Measurements from ENCODE around the gene HMGCL.

DNA sequence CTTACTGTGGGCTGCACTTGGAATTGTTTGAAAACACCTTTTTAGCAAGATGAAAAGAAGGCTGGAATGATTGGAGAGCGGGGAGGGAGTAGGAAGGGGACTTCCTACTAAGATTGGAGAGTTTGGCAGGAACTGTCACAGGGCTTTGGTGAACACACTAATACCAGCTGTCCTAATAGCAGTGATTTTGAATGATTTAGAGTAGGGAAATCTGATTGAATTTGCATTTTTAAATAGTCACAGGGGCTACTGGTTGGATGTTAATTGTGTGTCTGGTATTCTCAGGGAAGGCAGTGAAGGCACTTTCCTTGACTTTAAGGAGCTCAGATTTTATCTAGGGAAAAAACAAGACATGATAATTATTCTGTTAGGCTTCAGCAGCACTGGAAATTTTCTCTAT is 2.5 kb upstream of the HMGCL start:
- TF ChIP-seq, protein P1, sequence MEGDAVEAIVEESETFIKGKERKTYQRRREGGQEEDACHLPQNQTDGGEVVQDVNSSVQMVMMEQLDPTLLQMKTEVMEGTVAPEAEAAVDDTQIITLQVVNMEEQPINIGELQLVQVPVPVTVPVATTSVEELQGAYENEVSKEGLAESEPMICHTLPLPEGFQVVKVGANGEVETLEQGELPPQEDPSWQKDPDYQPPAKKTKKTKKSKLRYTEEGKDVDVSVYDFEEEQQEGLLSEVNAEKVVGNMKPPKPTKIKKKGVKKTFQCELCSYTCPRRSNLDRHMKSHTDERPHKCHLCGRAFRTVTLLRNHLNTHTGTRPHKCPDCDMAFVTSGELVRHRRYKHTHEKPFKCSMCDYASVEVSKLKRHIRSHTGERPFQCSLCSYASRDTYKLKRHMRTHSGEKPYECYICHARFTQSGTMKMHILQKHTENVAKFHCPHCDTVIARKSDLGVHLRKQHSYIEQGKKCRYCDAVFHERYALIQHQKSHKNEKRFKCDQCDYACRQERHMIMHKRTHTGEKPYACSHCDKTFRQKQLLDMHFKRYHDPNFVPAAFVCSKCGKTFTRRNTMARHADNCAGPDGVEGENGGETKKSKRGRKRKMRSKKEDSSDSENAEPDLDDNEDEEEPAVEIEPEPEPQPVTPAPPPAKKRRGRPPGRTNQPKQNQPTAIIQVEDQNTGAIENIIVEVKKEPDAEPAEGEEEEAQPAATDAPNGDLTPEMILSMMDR (IDR thresholded peaks at IDR 0.05; ENCODE audit: low read length) = no peak
- TF ChIP-seq EZH2 (IDR thresholded peaks at IDR 0.05; ENCODE audit: borderline replicate concordance, low read length) = no peak
